NCI-H146 treated with DMSO at 0.1 percent for 48 hours (cell line): Measurements from ENCODE around the gene KCNJ12.
"Not testable (repeated sequence)": the region's sequence is repeated elsewhere in the genome, so short reads cannot be mapped to it uniquely, and the experiment has no call there.

Experiments used
- DNase-seq: peaks from one replicate; lab custom pipeline; 2025; ENCODE audit not compliant: unreplicated experiment; lab: John Stamatoyannopoulos, UW

The KCNJ12 gene

GRCh38 chr17:21419299-21420239, 43.4 kb downstream of the KCNJ12 start:
- no peak for DNase-seq

- DNase-seq = not testable (repeated sequence)
Measured at GRCh38 chr17:21420503-21421090, 44.4 kb downstream of the KCNJ12 start.

DNA sequence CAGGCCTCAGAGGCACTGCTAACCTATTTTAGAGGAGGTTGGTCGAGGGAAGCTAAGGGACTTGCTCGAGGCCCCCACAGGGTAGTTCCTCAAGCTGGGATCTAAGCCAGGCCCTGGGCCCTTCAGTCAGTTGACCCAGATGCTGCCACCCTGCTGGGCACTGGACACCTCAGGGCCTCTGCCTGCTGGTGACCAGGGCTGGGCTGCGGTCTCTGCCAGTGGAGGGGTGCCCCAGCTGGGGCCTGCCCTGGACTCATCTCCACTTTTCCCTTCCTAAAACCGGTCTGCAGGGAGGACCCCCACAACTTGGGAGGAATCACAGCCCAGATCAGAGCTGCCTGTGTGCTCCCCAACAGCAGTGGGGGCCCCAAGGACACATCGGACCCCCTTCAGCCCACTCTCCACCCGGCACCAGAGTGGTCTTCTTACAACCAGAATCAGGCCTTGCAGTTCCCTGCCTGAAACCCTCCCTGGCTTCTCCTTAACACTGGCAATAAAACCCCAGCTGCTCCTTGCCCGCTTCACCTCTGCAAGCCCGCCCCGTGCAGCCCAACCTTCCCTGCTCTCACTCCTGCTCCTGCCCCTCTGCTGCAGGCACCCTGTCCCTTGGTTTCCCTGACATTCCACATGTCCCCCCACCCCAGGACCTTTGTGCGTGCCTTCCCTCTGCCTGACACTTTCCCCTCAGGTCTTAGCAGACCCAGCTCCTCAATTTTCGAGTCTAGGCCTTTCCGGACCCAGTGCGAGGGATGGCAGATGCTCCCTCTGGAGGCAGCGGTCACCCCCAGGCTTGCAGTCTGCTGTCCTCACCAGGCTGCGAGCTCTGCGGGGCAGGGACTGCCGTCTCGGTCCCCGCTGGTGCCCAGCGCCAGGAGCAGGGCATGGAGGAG, 45.5 kb downstream of the KCNJ12 start:
- not testable (repeated sequence) for DNase-seq

DNA sequence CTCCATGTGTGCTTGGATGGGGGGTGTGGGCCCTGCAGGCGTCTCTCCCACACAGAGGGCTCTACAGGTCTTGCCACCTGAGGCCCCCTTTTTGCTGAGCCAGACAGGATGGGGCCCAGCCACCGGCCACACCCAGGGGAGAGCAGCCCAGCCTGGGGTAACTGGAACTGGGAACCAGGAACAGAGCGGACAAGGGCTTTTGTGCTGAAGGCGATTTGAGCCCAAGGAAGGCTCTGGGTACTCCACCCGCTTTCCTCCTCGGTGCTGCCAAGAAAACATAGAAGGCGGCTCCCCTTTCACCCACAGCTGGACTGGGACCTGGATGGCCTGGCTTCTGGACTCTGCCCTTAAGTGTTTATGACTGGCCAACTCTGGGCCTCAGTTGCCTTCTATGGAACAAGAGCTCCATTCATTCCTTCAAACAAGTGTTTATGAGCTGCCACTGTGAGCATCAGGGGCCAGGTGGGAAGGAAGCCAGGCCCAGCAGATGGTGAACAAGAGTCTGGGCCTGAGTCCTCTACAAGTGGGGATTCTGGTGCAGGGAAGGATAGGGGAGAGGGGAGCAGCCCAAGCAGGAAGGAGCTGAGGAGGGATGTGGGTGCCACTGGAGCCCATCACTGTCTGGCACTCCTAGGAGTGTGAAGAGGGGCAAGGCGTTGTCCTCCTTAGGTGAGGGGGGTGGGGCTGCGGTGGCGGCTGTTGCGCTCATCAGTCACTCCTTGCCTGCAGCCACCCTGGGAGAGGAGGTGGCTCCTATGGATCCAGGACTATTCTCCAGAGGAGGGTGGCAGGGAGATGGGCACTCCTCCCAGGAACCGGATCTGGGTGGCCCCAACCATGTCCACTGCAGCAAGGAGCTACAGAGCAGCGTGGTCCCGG, 46.4 kb downstream of the KCNJ12 start:
- not testable (repeated sequence) for DNase-seq

DNA sequence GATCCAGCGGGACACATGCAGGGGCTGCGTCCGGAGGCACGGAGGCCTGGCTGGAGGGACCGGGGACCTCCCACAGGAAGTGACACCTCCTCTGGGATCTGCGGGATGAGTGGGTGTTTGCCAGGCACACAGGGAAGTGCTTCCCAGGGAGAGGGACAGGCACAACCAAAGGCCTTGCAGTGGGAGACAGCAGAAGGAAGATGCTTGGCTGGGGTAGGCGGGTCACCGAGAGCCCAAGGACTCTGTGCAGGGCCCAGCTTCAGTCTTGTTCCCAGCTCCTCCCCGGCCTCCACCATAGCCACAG, 47.0 kb downstream of the KCNJ12 start:
- DNase-seq = not testable (repeated sequence)

GRCh38 chr17:21424697-21425096, 48.5 kb downstream of the KCNJ12 start:
- DNase-seq = not testable (repeated sequence)

DNA sequence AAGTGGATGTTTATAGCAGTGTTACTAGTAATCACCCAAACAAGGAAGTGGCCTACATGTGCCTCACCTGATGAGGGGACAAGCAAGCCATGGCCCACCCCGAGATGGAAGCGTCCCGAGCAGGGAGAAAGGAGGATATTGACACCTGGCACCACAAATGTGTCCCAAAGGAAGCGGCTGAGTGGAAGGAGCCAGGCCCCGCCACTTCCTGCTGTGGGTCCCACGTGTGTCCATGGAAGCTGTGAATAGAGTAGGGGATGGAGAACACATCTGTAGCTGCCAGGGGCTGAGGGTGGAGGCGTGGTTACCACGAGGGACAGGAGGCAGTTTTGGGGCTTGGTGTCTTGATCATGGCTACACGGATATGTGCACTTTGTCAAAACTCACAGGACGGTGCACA, 49.2 kb downstream of the KCNJ12 start:
- no peak for DNase-seq

GRCh38 chr17:21425736-21426135, 49.6 kb downstream of the KCNJ12 start:
- DNase-seq = no peak

DNA sequence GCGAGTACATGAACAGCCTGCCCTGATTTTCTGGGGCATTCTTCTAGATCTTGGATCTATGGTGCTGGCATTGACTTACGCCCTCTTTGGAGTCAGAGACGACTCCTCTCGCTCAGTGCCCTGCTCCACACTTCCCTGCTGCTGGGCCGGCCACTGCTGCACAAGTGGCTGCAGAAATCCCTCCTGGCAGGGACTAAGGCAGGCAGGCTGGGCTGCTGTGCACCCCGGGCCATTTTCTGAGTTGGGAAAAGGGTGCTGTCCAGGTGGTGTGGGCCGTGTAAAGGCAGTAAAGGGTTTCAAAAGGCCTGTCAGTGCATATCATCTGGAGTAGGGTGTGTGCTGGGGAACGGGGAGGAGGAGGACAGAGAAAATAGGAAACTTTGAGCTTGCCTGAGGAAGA, 50.1 kb downstream of the KCNJ12 start:
- not testable (repeated sequence) for DNase-seq

DNA sequence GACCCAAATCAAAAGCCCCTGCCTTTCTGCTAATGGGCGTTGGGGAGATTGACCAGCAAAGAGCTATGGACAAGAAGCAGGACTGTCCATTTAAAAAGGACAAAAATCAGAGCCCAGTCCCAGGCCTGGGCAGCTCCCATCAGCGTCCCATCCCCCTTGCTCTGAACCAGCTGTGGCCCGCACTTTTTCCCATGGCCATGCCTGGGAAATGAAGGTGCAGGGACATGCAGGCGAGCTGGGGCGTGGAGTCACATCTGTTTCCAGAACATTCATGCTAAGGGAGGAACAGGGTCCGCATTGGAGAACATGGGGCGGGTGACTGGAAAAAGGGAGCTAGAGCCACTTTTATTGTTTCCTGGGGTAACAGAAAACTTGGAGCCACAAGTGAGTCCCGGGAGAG, 50.7 kb downstream of the KCNJ12 start:
- DNase-seq = not testable (repeated sequence)

- DNase-seq = not testable (repeated sequence)
Measured at GRCh38 chr17:21427727-21428126, 51.6 kb downstream of the KCNJ12 start.

GRCh38 chr17:21428752-21429424, 52.7 kb downstream of the KCNJ12 start:
- DNase-seq = not testable (repeated sequence)

DNA sequence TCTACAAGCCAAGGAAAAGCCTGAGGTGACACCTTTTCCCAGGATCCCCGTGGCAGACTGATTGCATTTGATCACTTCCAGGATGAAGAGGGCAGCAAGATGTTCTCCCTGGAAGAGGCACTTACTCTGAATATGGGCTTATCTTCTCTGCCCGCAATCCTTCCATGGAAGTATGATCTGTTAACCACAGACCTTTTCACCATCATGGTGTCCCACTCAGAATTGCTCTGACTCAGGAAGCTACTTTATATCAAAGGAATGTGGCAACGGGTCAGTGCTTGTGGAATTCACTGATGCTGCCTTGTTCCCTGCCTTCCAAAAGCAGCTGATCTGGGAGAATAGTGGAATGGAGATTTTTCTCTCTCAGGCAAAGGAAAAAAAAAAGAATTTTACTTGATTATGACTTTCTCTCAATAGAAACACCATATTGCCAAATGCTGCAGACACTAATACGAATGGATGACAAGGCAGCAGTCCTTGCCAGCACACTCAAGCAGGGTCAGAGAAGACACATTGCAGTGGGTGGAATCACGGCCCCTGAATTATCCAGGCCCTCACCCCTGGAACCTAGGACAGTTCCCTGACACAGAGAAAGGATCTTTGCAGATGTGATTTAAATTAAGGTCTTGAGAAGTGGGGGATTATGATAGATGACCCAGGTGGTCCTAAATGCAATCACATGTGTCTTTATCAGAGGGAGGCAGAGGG, 53.9 kb downstream of the KCNJ12 start:
- not testable (repeated sequence) for DNase-seq

GRCh38 chr17:21433971-21434370, 57.8 kb downstream of the KCNJ12 start:
- DNase-seq = not testable (repeated sequence)

GRCh38 chr17:21434976-21435375, 58.8 kb downstream of the KCNJ12 start:
- DNase-seq = not testable (repeated sequence)

GRCh38 chr17:21436481-21436880, 60.3 kb downstream of the KCNJ12 start:
- not testable (repeated sequence) for DNase-seq

GRCh38 chr17:21436883-21437836, 61.0 kb downstream of the KCNJ12 start:
- DNase-seq = not testable (repeated sequence)
